ENCODE data around the gene WFIKKN1.

The WFIKKN1 gene

GRCh38 chr16:680967-681745, 50.4 kb downstream of the WFIKKN1 start (continued):
- TF ChIP-seq ZNF398 (tag by site-specific recombination; IDR thresholded peaks at IDR 0.05) (no peak), REST (tag by site-specific recombination; IDR thresholded peaks at IDR 0.05) (peak; percentile 12; the same call in 1 of the 2 replicates), GLI4 (tag by site-specific recombination; IDR thresholded peaks at IDR 0.05) (no peak), OSR2 (tag by site-specific recombination; IDR thresholded peaks at IDR 0.05) (no peak), ZNF639 (tag by site-specific recombination; IDR thresholded peaks at IDR 0.05) (no peak), ZBTB20 (tag by site-specific recombination; IDR thresholded peaks at IDR 0.05) (peak; percentile 9; the same call in 1 of the 2 replicates), GLIS2 (tag by site-specific recombination; IDR thresholded peaks at IDR 0.05) (no peak), ZNF645 (tag by site-specific recombination; IDR thresholded peaks at IDR 0.05) (peak; percentile 22; the same call in 1 of the 2 replicates), ZNF785 (tag by site-specific recombination; IDR thresholded peaks at IDR 0.05) (no peak), ZNF157 (tag by site-specific recombination; IDR thresholded peaks at IDR 0.05) (no peak), ZNF521 (tag by site-specific recombination; IDR thresholded peaks at IDR 0.05) (no peak), FEZF1 (tag by site-specific recombination; IDR thresholded peaks at IDR 0.05) (no peak), ZNF610 (tag by site-specific recombination; IDR thresholded peaks at IDR 0.05; ENCODE audit: borderline replicate concordance) (peak; percentile 98), ZNF114 (tag by site-specific recombination; IDR thresholded peaks at IDR 0.05) (no peak), ZNF561 (tag by site-specific recombination; IDR thresholded peaks at IDR 0.05; ENCODE audit: borderline replicate concordance) (no peak), ZNF585B (tag by site-specific recombination; IDR thresholded peaks at IDR 0.05) (no peak), BCL11B (tag by site-specific recombination; IDR thresholded peaks at IDR 0.05; ENCODE audit: low read depth) (peak; percentile 65), ZNF19 (tag by site-specific recombination; IDR thresholded peaks at IDR 0.05; ENCODE audit: low read depth) (no peak), ZBTB10 (tag by site-specific recombination; IDR thresholded peaks at IDR 0.05) (no peak), ZNF530 (tag by site-specific recombination; IDR thresholded peaks at IDR 0.05; ENCODE audit: low read depth) (no peak), ZNF175 (tag by site-specific recombination; IDR thresholded peaks at IDR 0.05) (no peak), ZNF335 (tag by site-specific recombination; conservative IDR thresholded peaks at IDR 0.05) (peak; percentile 95), MZF1 (tag by site-specific recombination; IDR thresholded peaks at IDR 0.05; ENCODE audit: borderline replicate concordance) (no peak), ZFP3 (tag by site-specific recombination; IDR thresholded peaks at IDR 0.05; ENCODE audit: low read depth) (no peak), SETDB1 (IDR thresholded peaks at IDR 0.05; ENCODE audit: insufficient read length, low read length) (no peak), ZNF221 (tag by site-specific recombination; IDR thresholded peaks at IDR 0.05; ENCODE audit: borderline replicate concordance) (no peak), ZNF148 (tag by site-specific recombination; IDR thresholded peaks at IDR 0.05; ENCODE audit: borderline replicate concordance) (no peak)

All from HEK293 (cell line).